Measurements from ENCODE around the gene DENR. TPM values are rescaled to one million over a fixed set of nuclear protein-coding genes. Genes with fewer than 3 reads are reported as not detected.
A peak's percentile ranks its signal among the peaks of the same experiment; 100 is the strongest.
"Not testable (repeated sequence)": the region's sequence is repeated elsewhere in the genome, so short reads cannot be mapped to it uniquely, and the experiment has no call there.

Gene DENR
- polyA plus RNA-seq, 1 donor from 2014 or later, result 85.1 TPM

DNA sequence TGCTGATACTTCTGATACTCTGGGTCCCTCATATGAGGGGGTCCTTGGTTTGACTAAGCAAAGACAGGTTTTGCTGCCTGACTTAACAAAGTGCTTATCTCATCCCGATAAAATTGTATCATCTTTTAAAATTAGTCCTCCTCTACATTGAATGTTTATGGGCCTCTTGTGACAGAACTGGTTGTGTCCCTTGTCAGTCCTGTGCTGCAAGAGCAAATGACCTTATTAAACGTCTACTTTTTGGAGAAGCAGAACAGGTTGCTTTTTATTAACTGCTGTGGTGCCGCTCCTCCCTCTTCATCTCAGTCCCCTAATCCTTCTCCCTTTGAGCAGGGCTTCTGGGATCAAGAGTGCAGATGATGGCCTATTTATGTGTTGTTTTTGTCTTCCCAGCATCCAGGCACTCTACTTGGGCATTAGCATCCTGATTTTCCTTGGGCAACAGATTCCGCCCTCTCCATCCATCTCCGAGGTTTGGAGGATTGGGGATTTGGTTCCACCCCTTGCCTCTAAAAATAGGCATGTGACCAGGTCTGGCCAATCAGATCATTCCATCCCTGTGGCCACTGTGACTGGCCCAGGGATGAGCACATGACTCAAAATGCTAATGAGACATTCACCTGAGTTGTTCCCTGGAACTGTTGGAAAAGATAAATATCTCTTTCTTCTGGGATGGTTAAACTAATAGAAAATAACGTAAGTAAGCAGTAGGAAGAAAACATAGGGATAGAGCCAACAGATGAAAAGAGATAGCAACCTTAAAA lies 2.9 kb upstream of the DENR start:
- Histone ChIP-seq H3K27ac (ENCODE audit: low read length) (no peak overlapping the region), H3K9me2 (ENCODE audit: insufficient read depth, low read length) (no peaks in the 10 kb centered on the region), H3K27me3 (ENCODE audit: insufficient read depth, low read depth, low read length) (no peaks in the 10 kb centered on the region), H3K9me3 (ENCODE audit: low read length) (no peaks in the 10 kb centered on the region), H2AFZ (ENCODE audit: low read depth, low read length) (no peak overlapping the region), H4K20me1 (ENCODE audit: insufficient read depth) (no peaks in the 10 kb centered on the region), H3F3A (ENCODE audit: insufficient read depth, low read length, poor library complexity, severe bottlenecking) (peaks cover 3% of the 10 kb centered on the region), H3K4me3 (ENCODE audit: low read length) (no peak overlapping the region), H3K9ac (ENCODE audit: low read length) (no peak overlapping the region), H3K4me2 (ENCODE audit: low read length) (no peak overlapping the region), H3K79me2 (replicated peaks; ENCODE audit: insufficient read depth, low read length) (peaks cover 17% of the 10 kb centered on the region), H3K36me3 (ENCODE audit: insufficient read depth, low read length) (no peaks in the 10 kb centered on the region)
- TF ChIP-seq REST (IDR thresholded peaks at IDR 0.05; ENCODE audit: borderline replicate concordance) (no peak), MXI1 (conservative IDR thresholded peaks at IDR 0.05; ENCODE audit: poor library complexity, severe bottlenecking) (no peak), POLR2AphosphoS5 (IDR thresholded peaks at IDR 0.05) (no peak), EP300 (conservative IDR thresholded peaks at IDR 0.05; ENCODE audit: poor library complexity, severe bottlenecking) (no peak), SMC3 (conservative IDR thresholded peaks at IDR 0.05; ENCODE audit: poor library complexity) (no peak), TAF1 (IDR thresholded peaks at IDR 0.05; ENCODE audit: low read depth) (no peak)
- TF ChIP-seq, protein P1, sequence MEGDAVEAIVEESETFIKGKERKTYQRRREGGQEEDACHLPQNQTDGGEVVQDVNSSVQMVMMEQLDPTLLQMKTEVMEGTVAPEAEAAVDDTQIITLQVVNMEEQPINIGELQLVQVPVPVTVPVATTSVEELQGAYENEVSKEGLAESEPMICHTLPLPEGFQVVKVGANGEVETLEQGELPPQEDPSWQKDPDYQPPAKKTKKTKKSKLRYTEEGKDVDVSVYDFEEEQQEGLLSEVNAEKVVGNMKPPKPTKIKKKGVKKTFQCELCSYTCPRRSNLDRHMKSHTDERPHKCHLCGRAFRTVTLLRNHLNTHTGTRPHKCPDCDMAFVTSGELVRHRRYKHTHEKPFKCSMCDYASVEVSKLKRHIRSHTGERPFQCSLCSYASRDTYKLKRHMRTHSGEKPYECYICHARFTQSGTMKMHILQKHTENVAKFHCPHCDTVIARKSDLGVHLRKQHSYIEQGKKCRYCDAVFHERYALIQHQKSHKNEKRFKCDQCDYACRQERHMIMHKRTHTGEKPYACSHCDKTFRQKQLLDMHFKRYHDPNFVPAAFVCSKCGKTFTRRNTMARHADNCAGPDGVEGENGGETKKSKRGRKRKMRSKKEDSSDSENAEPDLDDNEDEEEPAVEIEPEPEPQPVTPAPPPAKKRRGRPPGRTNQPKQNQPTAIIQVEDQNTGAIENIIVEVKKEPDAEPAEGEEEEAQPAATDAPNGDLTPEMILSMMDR (IDR thresholded peaks at IDR 0.05; ENCODE audit: poor library complexity, severe bottlenecking), result no peak

DNA sequence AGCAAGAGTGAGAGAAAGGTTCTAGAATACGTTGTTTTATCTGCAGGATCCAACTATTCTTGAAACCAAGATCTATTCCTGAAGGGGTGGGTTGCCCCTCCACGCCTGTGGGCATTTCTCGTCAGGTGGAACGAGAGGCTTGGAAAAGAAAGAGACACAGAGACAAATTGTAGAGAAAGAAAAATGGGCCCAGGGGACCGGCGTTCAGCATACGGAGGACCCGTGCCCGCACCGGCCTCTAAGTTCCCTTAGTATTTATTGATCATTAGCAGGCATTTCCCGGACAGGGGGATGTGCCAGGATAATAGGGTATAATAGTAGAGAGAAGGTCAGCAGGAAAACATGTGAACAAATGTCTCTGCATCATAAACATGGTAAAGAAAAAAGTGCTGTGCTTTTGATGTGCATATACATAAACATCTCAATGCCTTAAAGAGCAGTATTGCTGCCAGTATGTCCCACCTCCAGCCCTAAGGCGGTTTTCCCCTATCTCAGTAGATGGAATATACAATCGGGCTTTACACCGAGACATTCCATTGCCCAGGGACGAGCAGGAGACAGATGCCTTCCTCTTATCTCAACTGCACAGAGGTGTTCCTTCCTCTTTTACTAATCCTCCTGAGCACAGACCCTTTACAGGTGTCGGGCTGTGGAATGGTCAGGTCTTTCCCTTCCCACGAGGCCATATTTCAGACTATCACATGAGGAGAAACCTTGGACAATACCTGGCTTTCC lies 1.7 kb upstream of the DENR start:
- not testable (repeated sequence) for H2AFZ ChIP-seq (ENCODE audit: low read depth, low read length); H4K20me1 ChIP-seq (ENCODE audit: insufficient read depth); H3K9me2 ChIP-seq (ENCODE audit: insufficient read depth, low read length); H3K27ac ChIP-seq (ENCODE audit: low read length); H3K36me3 ChIP-seq (ENCODE audit: insufficient read depth, low read length); H3F3A ChIP-seq (ENCODE audit: insufficient read depth, low read length, poor library complexity, severe bottlenecking); H3K9ac ChIP-seq (ENCODE audit: low read length); H3K4me2 ChIP-seq (ENCODE audit: low read length); H3K9me3 ChIP-seq (ENCODE audit: low read length); H3K4me3 ChIP-seq (ENCODE audit: low read length); H3K27me3 ChIP-seq (ENCODE audit: insufficient read depth, low read depth, low read length)
- H3K79me2 ChIP-seq (replicated peaks; ENCODE audit: insufficient read depth, low read length), result peaks cover 23% of the 10 kb centered on the region

- H3K4me2 ChIP-seq (ENCODE audit: low read length), result peak overlapping the region; percentile 99
- no peak for TF ChIP-seq MXI1 (conservative IDR thresholded peaks at IDR 0.05; ENCODE audit: poor library complexity, severe bottlenecking)
- no peak for TF ChIP-seq REST (IDR thresholded peaks at IDR 0.05; ENCODE audit: borderline replicate concordance)
- no peak for TF ChIP-seq TAF1 (IDR thresholded peaks at IDR 0.05; ENCODE audit: low read depth)
- no peak for TF ChIP-seq RAD21 (conservative IDR thresholded peaks at IDR 0.05)
- TF ChIP-seq, protein P1 (IDR thresholded peaks at IDR 0.05; ENCODE audit: poor library complexity, severe bottlenecking), result no peak
- no peak for TF ChIP-seq EZH2 (IDR thresholded peaks at IDR 0.05; ENCODE audit: borderline replicate concordance, insufficient read depth, low read length, poor library complexity, severe bottlenecking)
- no peak for TF ChIP-seq EP300 (conservative IDR thresholded peaks at IDR 0.05; ENCODE audit: poor library complexity, severe bottlenecking)
- H4K20me1 ChIP-seq (ENCODE audit: insufficient read depth), result no peaks in the 10 kb centered on the region
- peak overlapping the region; percentile 98 for H3K4me3 ChIP-seq (ENCODE audit: low read length)
- peak overlapping the region; percentile 93 for H3K9ac ChIP-seq (ENCODE audit: low read length)
- peak overlapping the region; percentile 86 for H3K27ac ChIP-seq (ENCODE audit: low read length)
- peaks cover 23% of the 10 kb centered on the region for H3K79me2 ChIP-seq (replicated peaks; ENCODE audit: insufficient read depth, low read length)
- no peaks in the 10 kb centered on the region for H3K36me3 ChIP-seq (ENCODE audit: insufficient read depth, low read length)
- H3F3A ChIP-seq (ENCODE audit: insufficient read depth, low read length, poor library complexity, severe bottlenecking), result peaks cover 3% of the 10 kb centered on the region
- H3K9me2 ChIP-seq (ENCODE audit: insufficient read depth, low read length), result no peaks in the 10 kb centered on the region
- H3K27me3 ChIP-seq (ENCODE audit: insufficient read depth, low read depth, low read length), result no peaks in the 10 kb centered on the region
- H3K9me3 ChIP-seq (ENCODE audit: low read length), result no peaks in the 10 kb centered on the region
- H2AFZ ChIP-seq (ENCODE audit: low read depth, low read length), result peak overlapping the region; percentile 98
Measured at GRCh38 chr12:122753319-122753650, 661 bp downstream of the DENR start.

Data from neural cell (in vitro differentiated cells).